ENCODE results near the gene MS4A6E. TPM values are rescaled to one million over a fixed set of nuclear protein-coding genes. Genes with fewer than 3 reads are reported as not detected.

Gene MS4A6E
- total RNA-seq, 3 donors from 2014 or later: 2.1 TPM; not detected in 2

DNA sequence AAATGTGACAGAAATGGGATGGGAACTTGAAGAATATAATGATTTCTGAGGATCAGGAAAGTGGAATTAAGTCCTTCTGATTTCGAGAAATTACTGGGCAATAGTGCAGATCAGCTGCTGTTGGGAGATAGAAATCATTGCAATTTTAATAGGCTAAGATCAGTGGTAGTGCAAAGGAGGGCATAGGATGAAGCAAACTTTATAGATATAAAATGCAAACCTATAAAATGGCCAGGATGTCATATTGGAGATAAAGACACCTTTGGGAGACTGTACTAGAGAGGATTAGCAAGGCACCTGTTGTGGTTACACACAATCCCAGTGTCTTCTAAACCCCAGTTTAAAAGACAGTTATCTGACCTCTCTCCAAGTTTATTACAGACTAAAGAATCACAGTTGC lies 44.8 kb downstream of the MS4A6E start:
- no peak for DNase-seq (ENCODE audit: low spot score in 2 of 2)
- no peak overlapping the region for H3K4me3 ChIP-seq
- TF ChIP-seq POLR2A (IDR thresholded peaks at IDR 0.05) (no peak), POLR2AphosphoS5 (IDR thresholded peaks at IDR 0.05) (no peak)
- TF ChIP-seq, protein P1, sequence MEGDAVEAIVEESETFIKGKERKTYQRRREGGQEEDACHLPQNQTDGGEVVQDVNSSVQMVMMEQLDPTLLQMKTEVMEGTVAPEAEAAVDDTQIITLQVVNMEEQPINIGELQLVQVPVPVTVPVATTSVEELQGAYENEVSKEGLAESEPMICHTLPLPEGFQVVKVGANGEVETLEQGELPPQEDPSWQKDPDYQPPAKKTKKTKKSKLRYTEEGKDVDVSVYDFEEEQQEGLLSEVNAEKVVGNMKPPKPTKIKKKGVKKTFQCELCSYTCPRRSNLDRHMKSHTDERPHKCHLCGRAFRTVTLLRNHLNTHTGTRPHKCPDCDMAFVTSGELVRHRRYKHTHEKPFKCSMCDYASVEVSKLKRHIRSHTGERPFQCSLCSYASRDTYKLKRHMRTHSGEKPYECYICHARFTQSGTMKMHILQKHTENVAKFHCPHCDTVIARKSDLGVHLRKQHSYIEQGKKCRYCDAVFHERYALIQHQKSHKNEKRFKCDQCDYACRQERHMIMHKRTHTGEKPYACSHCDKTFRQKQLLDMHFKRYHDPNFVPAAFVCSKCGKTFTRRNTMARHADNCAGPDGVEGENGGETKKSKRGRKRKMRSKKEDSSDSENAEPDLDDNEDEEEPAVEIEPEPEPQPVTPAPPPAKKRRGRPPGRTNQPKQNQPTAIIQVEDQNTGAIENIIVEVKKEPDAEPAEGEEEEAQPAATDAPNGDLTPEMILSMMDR (IDR thresholded peaks at IDR 0.05): no peak
- intact Hi-C loops (cut with DNase I; ENCODE audit: low total_unique reads): no loop called here
- no peaks in the 10 kb centered on the region for H3K27me3 ChIP-seq
- no peaks in the 10 kb centered on the region for H3K36me3 ChIP-seq
- H3K27ac ChIP-seq: peak overlapping the region; percentile 3 to 50
- H3K4me1 ChIP-seq: no peaks in the 10 kb centered on the region
- H3K9me3 ChIP-seq: no peaks in the 10 kb centered on the region

DNA sequence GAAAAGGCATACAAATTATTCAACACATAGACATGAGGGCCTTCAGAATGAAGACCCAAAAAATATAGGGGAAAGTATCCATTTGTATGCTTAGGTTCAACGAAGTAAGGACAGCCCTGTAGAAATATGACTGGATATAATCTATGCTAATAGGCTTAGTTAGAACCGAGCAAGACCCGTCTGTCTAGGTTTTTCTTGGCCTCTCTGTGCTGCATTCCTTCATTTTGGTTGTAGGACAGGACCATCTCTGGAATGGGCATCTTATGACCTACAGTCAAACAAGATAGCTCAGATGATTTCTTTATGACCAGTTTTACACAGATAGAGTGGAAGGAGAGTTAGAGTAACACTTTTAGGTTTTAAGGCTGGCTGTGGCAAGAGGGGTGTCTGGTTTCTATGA lies 45.7 kb downstream of the MS4A6E start:
- intact Hi-C loops (cut with DNase I; ENCODE audit: low total_unique reads): no loop called here
- TF ChIP-seq POLR2A (IDR thresholded peaks at IDR 0.05): no peak
- TF ChIP-seq POLR2AphosphoS5 (IDR thresholded peaks at IDR 0.05): no peak
- TF ChIP-seq, protein P1 (IDR thresholded peaks at IDR 0.05): no peak
- DNase-seq (ENCODE audit: low spot score in 2 of 2): no peak

GRCh38 chr11:60375316-60375715 lies 48.3 kb downstream of the MS4A6E start:
- DNase-seq (ENCODE audit: low spot score in 2 of 2): no peak
- Histone ChIP-seq H3K36me3 (no peaks in the 10 kb centered on the region), H3K4me3 (no peak overlapping the region), H3K4me1 (no peaks in the 10 kb centered on the region), H3K27me3 (no peaks in the 10 kb centered on the region), H3K9me3 (no peaks in the 10 kb centered on the region), H3K27ac (no peak overlapping the region)
- TF ChIP-seq, protein P1 (IDR thresholded peaks at IDR 0.05): no peak
- TF ChIP-seq POLR2A (IDR thresholded peaks at IDR 0.05) (no peak), POLR2AphosphoS5 (IDR thresholded peaks at IDR 0.05) (no peak)
- intact Hi-C loops (cut with DNase I; ENCODE audit: low total_unique reads): no loop called here

More for the DNA sequence above, 45.7 kb downstream of the MS4A6E start:
- no peaks in the 10 kb centered on the region for H3K27me3 ChIP-seq
- H3K27ac ChIP-seq: no peak overlapping the region
- H3K36me3 ChIP-seq: no peaks in the 10 kb centered on the region
- no peaks in the 10 kb centered on the region for H3K4me1 ChIP-seq
- no peak overlapping the region for H3K4me3 ChIP-seq
- no peaks in the 10 kb centered on the region for H3K9me3 ChIP-seq

DNA sequence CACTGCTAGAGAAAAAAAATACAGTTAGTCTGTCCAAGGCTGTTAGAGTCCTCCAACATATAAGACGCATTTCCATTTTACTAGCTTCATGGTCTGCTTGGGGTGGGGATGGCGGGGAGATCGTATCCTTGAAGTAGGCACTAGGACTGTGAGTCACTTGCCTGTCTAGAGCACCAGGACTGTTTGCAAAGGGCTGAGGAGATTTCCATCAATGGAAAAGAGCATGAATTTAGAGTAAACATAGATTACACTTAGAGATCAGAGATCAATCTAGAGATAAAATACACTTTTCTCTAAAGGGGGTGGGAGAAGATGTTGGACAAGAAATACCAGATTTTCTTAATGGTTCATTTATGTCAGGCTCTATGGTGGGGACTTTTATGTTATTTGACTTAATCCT lies 49.5 kb downstream of the MS4A6E start:
- no peak for TF ChIP-seq POLR2A (IDR thresholded peaks at IDR 0.05)
- TF ChIP-seq, protein P1 (IDR thresholded peaks at IDR 0.05): no peak
- Histone ChIP-seq H3K27ac (peak overlapping the region in 1 of 2 donors; percentile 59), H3K9me3 (no peaks in the 10 kb centered on the region), H3K4me3 (no peak overlapping the region), H3K27me3 (no peaks in the 10 kb centered on the region), H3K4me1 (no peaks in the 10 kb centered on the region), H3K36me3 (no peaks in the 10 kb centered on the region)
- no peak for DNase-seq (ENCODE audit: low spot score in 2 of 2)
- intact Hi-C loops (cut with DNase I; ENCODE audit: low total_unique reads): no loop called here

DNA sequence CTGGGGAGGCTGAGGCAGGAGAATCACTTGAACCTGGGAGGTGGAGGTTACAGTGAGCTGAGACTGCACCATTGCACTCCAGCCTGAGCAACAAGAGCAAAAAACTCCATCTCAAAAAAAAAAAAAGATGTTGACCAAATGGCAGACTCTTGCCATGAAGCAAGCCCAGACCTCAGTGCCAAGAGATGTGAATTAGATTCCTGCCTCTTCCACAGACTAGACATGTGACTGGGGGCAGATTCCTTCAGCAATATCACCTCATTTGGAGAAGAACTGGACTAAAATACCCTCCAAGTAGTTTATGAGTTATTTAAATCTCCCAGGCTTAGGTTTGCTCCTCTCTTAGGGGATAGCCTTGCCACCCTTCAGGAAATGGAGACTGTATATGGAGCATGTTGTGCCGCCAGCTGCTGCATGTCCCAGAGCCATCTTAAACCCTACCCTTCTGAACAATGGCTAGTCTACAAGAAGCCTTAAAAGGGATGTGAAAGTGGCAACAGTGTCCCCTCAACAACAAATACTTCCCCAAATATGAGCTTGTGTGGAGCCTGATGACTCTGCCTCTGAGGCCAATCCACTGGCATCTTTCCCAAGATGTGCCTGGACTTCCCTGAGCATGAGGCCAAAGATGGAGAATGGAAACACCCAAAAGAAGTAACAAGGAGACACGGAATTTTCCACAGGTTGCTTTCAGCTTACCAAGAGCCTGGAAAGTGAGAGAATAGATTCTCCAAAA lies 50.5 kb downstream of the MS4A6E start:
- no peak overlapping the region for H3K27ac ChIP-seq
- H3K36me3 ChIP-seq: no peaks in the 10 kb centered on the region
- DNase-seq (ENCODE audit: low spot score in 2 of 2): peak in 1 of 2 donors; percentile 39
- TF ChIP-seq POLR2AphosphoS5 (IDR thresholded peaks at IDR 0.05) (peak in 1 of 3 donors; percentile 15), POLR2A (IDR thresholded peaks at IDR 0.05) (no peak)
- TF ChIP-seq, protein P1 (IDR thresholded peaks at IDR 0.05): no peak
- no peaks in the 10 kb centered on the region for H3K9me3 ChIP-seq
- no peak overlapping the region for H3K4me3 ChIP-seq
- no peaks in the 10 kb centered on the region for H3K4me1 ChIP-seq
- H3K27me3 ChIP-seq: no peaks in the 10 kb centered on the region
- intact Hi-C loops (cut with DNase I; ENCODE audit: low total_unique reads): loop anchor here (1.0 kb wide), 1 partner anchor 24 kb away; no protein-coding TSS in a partner anchor

All from breast epithelium (tissue), 4 donors.